ENCODE measurements around the gene WDCP.

DNA sequence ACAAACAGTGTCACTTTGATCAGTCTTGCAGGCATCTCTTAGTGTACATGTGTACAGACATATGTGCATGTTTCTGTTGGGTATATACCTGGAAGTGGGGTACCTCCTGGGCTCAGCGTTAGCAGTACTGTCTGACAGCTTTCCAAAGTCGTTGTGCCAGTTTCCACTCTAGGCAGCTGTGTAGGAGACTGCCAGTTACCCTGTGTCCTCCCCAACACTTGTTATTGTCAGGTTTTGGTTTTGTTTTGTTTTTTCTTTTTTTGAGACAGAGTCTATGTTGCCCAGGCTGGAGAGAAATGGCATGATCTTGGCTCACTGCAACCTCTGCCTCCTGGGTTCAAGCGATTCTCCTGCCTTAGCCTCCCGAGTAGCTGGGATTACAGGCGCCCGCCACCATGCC, 8.6 kb upstream of the WDCP start:
- TF ChIP-seq, protein P1, sequence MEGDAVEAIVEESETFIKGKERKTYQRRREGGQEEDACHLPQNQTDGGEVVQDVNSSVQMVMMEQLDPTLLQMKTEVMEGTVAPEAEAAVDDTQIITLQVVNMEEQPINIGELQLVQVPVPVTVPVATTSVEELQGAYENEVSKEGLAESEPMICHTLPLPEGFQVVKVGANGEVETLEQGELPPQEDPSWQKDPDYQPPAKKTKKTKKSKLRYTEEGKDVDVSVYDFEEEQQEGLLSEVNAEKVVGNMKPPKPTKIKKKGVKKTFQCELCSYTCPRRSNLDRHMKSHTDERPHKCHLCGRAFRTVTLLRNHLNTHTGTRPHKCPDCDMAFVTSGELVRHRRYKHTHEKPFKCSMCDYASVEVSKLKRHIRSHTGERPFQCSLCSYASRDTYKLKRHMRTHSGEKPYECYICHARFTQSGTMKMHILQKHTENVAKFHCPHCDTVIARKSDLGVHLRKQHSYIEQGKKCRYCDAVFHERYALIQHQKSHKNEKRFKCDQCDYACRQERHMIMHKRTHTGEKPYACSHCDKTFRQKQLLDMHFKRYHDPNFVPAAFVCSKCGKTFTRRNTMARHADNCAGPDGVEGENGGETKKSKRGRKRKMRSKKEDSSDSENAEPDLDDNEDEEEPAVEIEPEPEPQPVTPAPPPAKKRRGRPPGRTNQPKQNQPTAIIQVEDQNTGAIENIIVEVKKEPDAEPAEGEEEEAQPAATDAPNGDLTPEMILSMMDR (IDR thresholded peaks at IDR 0.05; ENCODE audit: low read depth, low read length, poor library complexity, severe bottlenecking): no peak
- TF ChIP-seq EZH2phosphoT487 (IDR thresholded peaks at IDR 0.05; ENCODE audit: borderline replicate concordance, low read length): no peak

Measured in DOHH2 (cell line).